PC-3 (cell line): ENCODE results near the gene VEZT. TPM values are rescaled to one million over a fixed set of nuclear protein-coding genes. Genes with fewer than 3 reads are reported as not detected.

Experiments
- ATAC-seq: fragments of 200-7000 bp; cut with Tn5 transposase; 2 replicates; pipeline ENCODE4 v1.9.1; 2020; ENCODE audit warnings: mild to moderate bottlenecking, moderate library complexity
- BruUV-seq: library from RNA; stranded (reverse); fragments of 400-500 nt; replicated peaks from 2 replicates; lab custom pipeline; 2021; lab: Mats Ljungman, UMichigan
- CTCF ChIA-PET: fragments of 300-600 bp; sonication (Branson Sonifier 250); formaldehyde crosslinking; loops from one replicate; lab custom pipeline; 2022; ENCODE audit warnings: antibody characterized with exemption; lab: Charles Lee
- POLR2A ChIA-PET: fragments of 300-600 bp; sonication (Branson Sonifier 250); formaldehyde crosslinking; loops from one replicate; lab custom pipeline; 2022; ENCODE audit warnings: antibody characterized with exemption; ENCODE audit not compliant: unreplicated experiment; lab: Charles Lee
- DNase-seq: peaks from one replicate; pipeline ENCODE4 v3.0.0-alpha.2; 2015
- H2AFZ ChIP-seq: fragments of 300-600 bp; sonication (generic); 2 replicates; pipeline ENCODE4 v1.6.0; 2016; ENCODE audit warnings: antibody characterized with exemption, low read length
- H3F3A ChIP-seq: fragments of 300-600 bp; sonication (generic); one replicate; pipeline ENCODE4 v1.6.0; 2017; ENCODE audit warnings: antibody characterized with exemption, low read length, control low read depth, mild to moderate bottlenecking; ENCODE audit not compliant: unreplicated experiment
- H3K27ac ChIP-seq: fragments of 300-600 bp; sonication (generic); 2 replicates; pipeline ENCODE4 v1.5.1; 2016; ENCODE audit warnings: mild to moderate bottlenecking, low read length
- H3K27me3 ChIP-seq: fragments of 300-600 bp; sonication (generic); 2 replicates; pipeline ENCODE4 v1.6.1; 2016; ENCODE audit warnings: low read length, mixed read lengths
- H3K36me3 ChIP-seq: fragments of 300-600 bp; sonication (generic); 2 replicates; pipeline ENCODE4 v1.6.1; 2016; ENCODE audit warnings: low read depth, mixed run types, low read length, mixed read lengths
- H3K4me1 ChIP-seq: fragments of 300-600 bp; sonication (generic); 2 replicates; pipeline ENCODE4 v1.5.1; 2016; ENCODE audit warnings: low read length; ENCODE audit not compliant: insufficient read depth
- H3K4me2 ChIP-seq: fragments of 300-600 bp; sonication (generic); 2 replicates; pipeline ENCODE4 v1.6.0; 2016; ENCODE audit warnings: low read length
- H3K4me3 ChIP-seq: fragments of 300-600 bp; sonication (generic); 2 replicates; pipeline ENCODE4 v1.5.1; 2016; ENCODE audit warnings: mild to moderate bottlenecking, low read length, mixed read lengths
- H3K79me2 ChIP-seq: fragments of 300-600 bp; sonication (generic); 2 replicates; pipeline ENCODE4 v1.6.1; 2017; ENCODE audit warnings: low read length, mixed read lengths
- H3K9ac ChIP-seq: fragments of 300-600 bp; sonication (generic); 2 replicates; pipeline ENCODE4 v1.6.0; 2016; ENCODE audit warnings: mild to moderate bottlenecking, low read length
- H3K9me2 ChIP-seq: fragments of 300-600 bp; sonication (generic); replicated peaks from 2 replicates; pipeline ENCODE4 v1.6.1; 2016; ENCODE audit warnings: mixed run types, low read length, mixed read lengths
- H3K9me3 ChIP-seq: fragments of 300-600 bp; sonication (generic); 2 replicates; pipeline ENCODE4 v1.6.1; 2016; ENCODE audit warnings: low read length, mixed read lengths
- H4K20me1 ChIP-seq: fragments of 300-600 bp; sonication (generic); 2 replicates; pipeline ENCODE4 v1.6.1; 2016; ENCODE audit warnings: low read length, mixed read lengths
- EZH2 ChIP-seq: fragments of 300-600 bp; sonication (generic); IDR thresholded peaks from one replicate; pipeline ENCODE4 v1.6.1; 2017; ENCODE audit warnings: antibody characterized with exemption, mild to moderate bottlenecking, low read length; ENCODE audit not compliant: unreplicated experiment
- EZH2phosphoT487 ChIP-seq: fragments of 300-600 bp; sonication (generic); IDR thresholded peaks from 2 replicates; pipeline ENCODE4 v1.6.1; 2018; ENCODE audit warnings: mild to moderate bottlenecking, antibody characterized with exemption, low read length, borderline replicate concordance
- intact Hi-C: fragments of 100-400 bp; cut with micrococcal nuclease; formaldehyde crosslinking; loops from 2 replicates; pipeline ENCODE4 v1.9.0; 2023
- total RNA-seq: library from RNA; depleted of rRNA; stranded (reverse); fragments of >200 nt; gene quantifications from 2 replicates; pipeline ENCODE4 v1.2.3, GENCODE V29; 2014
- TF ChIP-seq, protein P1 (sequence below): fragments of 300-600 bp; sonication (generic); conservative IDR thresholded peaks from 2 replicates; pipeline ENCODE4 v1.5.1; 2017; ENCODE audit warnings: antibody characterized with exemption, low read depth, mild to moderate bottlenecking, low read length

The VEZT gene
- total RNA-seq, 1 experiment from 2014 or later: 83.6 TPM

- Histone ChIP-seq H3K4me3 (peak overlapping the region; percentile 60), H3K9me3 (no peaks in the 10 kb centered on the region), H4K20me1 (no peaks in the 10 kb centered on the region), H3K9ac (peak overlapping the region; percentile 73), H3K79me2 (peaks cover 90% of the 10 kb centered on the region), H3K4me2 (peak overlapping the region; percentile 82), H2AFZ (no peak overlapping the region), H3K27ac (peak overlapping the region; percentile 95), H3K4me1 (peaks cover 65% of the 10 kb centered on the region), H3K9me2 (no peaks in the 10 kb centered on the region), H3K27me3 (no peaks in the 10 kb centered on the region), H3K36me3 (no peaks in the 10 kb centered on the region), H3F3A (no peaks in the 10 kb centered on the region)
- DNase-seq (peak; percentile 87), ATAC-seq (peak; percentile 45)
- intact Hi-C loops: loop anchor here (2.0 kb wide), 1 partner anchor 14 kb away; no protein-coding TSS in a partner anchor
- ChIA-PET CTCF (no interaction called here), POLR2A (no interaction called here)
- no TSS peak for BruUV-seq
- TF ChIP-seq EZH2 (no peak), EZH2phosphoT487 (no peak)
- TF ChIP-seq, protein P1, sequence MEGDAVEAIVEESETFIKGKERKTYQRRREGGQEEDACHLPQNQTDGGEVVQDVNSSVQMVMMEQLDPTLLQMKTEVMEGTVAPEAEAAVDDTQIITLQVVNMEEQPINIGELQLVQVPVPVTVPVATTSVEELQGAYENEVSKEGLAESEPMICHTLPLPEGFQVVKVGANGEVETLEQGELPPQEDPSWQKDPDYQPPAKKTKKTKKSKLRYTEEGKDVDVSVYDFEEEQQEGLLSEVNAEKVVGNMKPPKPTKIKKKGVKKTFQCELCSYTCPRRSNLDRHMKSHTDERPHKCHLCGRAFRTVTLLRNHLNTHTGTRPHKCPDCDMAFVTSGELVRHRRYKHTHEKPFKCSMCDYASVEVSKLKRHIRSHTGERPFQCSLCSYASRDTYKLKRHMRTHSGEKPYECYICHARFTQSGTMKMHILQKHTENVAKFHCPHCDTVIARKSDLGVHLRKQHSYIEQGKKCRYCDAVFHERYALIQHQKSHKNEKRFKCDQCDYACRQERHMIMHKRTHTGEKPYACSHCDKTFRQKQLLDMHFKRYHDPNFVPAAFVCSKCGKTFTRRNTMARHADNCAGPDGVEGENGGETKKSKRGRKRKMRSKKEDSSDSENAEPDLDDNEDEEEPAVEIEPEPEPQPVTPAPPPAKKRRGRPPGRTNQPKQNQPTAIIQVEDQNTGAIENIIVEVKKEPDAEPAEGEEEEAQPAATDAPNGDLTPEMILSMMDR: no peak
Observed at GRCh38 chr12:95201056-95201670, 16.4 kb upstream of the VEZT start.

DNA sequence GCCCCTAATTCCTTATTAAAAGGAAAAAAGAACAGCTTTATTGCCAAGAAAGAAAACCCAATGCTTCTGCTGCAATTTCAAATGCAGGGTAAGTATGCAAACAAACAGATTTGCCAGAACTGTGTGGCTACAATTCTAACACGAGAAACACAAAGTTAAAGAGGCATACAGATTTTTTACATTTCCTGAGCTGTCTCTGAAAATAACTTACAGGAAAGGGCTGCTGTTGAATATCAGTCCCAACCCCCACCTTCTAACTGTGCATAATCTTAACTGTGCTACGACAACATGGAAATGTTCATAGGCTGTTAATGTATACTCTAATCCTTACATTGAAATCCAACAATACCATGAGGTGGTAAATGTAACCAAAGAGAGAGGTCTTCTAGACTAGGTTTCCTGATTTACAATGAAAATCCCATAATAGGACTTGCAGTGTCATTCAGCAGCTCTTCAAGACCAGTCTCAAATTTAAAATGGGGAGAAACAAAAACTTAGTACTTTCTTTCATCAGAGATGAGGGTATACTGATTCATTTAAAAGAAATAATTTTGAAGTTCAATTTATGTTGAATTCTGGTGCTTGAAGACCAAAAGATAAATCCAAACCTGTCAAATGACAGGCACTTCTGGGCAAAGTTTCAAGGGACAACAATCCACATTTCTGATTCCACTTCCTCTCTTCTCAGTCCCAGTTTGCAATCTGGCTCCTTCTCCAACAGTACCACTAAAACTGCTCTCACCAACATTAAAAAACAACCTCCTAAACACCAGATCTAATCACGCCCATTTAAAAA is 14.7 kb upstream of the VEZT start:
- no peaks in the 10 kb centered on the region for H3K9me2 ChIP-seq
- ATAC-seq (no peak), DNase-seq (peak; percentile 39)
- CTCF ChIA-PET: no interaction called here
- H3K4me3 ChIP-seq: peak overlapping the region; percentile 59
- no peaks in the 10 kb centered on the region for H3K36me3 ChIP-seq
- no peaks in the 10 kb centered on the region for H3K9me3 ChIP-seq
- intact Hi-C loops: no loop called here
- peak overlapping the region; percentile 81 for H3K4me2 ChIP-seq
- peak overlapping the region; percentile 97 for H3K27ac ChIP-seq
- peak overlapping the region; percentile 74 for H3K9ac ChIP-seq
- peaks cover 91% of the 10 kb centered on the region for H3K79me2 ChIP-seq
- H3K4me1 ChIP-seq: peaks cover 69% of the 10 kb centered on the region
- H3F3A ChIP-seq: no peaks in the 10 kb centered on the region
- no peaks in the 10 kb centered on the region for H3K27me3 ChIP-seq
- POLR2A ChIA-PET: interaction anchor here (0.6 kb wide), 1 partner anchor 1664 kb away, joined by 4 read pairs; no protein-coding TSS in a partner anchor
- TF ChIP-seq EZH2phosphoT487 (no peak), EZH2 (no peak)
- TF ChIP-seq, protein P1: no peak
- no TSS peak for BruUV-seq
- H2AFZ ChIP-seq: no peak overlapping the region
- H4K20me1 ChIP-seq: no peaks in the 10 kb centered on the region
